Measurements from ENCODE around the gene MINDY4. TPM values are rescaled to one million over a fixed set of nuclear protein-coding genes. Genes with fewer than 3 reads are reported as not detected.

MINDY4 gene
- total RNA-seq, 1 donor from 2014 or later, result 8.4 TPM

- no peaks in the 10 kb centered on the region for H3K36me3 Mint-ChIP-seq
- peak; percentile 42 for DNase-seq (ENCODE audit: extremely low spot score, unreplicated experiment)
- no peak overlapping the region for H3K4me3 Mint-ChIP-seq
- peaks cover 15% of the 10 kb centered on the region for H3K4me1 Mint-ChIP-seq (ENCODE audit: unreplicated experiment)
- H3K27ac Mint-ChIP-seq, result no peak overlapping the region
- no peak for TF ChIP-seq CTCF (conservative IDR thresholded peaks at IDR 0.05)
- H3K27me3 Mint-ChIP-seq, result no peaks in the 10 kb centered on the region
- H3K9me3 Mint-ChIP-seq, result no peaks in the 10 kb centered on the region
Observed at GRCh38 chr7:30925913-30926312, 154.7 kb downstream of the MINDY4 start.

GRCh38 chr7:30926313-30926712 lies 155.1 kb downstream of the MINDY4 start:
- H3K4me3 Mint-ChIP-seq, result no peak overlapping the region
- H3K36me3 Mint-ChIP-seq, result no peaks in the 10 kb centered on the region
- H3K4me1 Mint-ChIP-seq (ENCODE audit: unreplicated experiment), result peaks cover 16% of the 10 kb centered on the region
- no peak overlapping the region for H3K27ac Mint-ChIP-seq
- no peaks in the 10 kb centered on the region for H3K27me3 Mint-ChIP-seq
- no peak for TF ChIP-seq CTCF (conservative IDR thresholded peaks at IDR 0.05)
- no peaks in the 10 kb centered on the region for H3K9me3 Mint-ChIP-seq
- DNase-seq (ENCODE audit: extremely low spot score, unreplicated experiment), result peak; percentile 47

GRCh38 chr7:30927040-30927439 lies 155.8 kb downstream of the MINDY4 start:
- no peak for DNase-seq (ENCODE audit: extremely low spot score, unreplicated experiment)

GRCh38 chr7:30927559-30927958 lies 156.3 kb downstream of the MINDY4 start:
- Mint-ChIP-seq H3K27me3 (peaks cover 3% of the 10 kb centered on the region), H3K4me1 (ENCODE audit: unreplicated experiment) (peaks cover 21% of the 10 kb centered on the region), H3K36me3 (no peaks in the 10 kb centered on the region), H3K9me3 (no peaks in the 10 kb centered on the region), H3K27ac (no peak overlapping the region), H3K4me3 (no peak overlapping the region)
- no peak for DNase-seq (ENCODE audit: extremely low spot score, unreplicated experiment)
- TF ChIP-seq CTCF (conservative IDR thresholded peaks at IDR 0.05), result no peak

More at GRCh38 chr7:30927040-30927439, 155.8 kb downstream of the MINDY4 start:
- H3K27ac Mint-ChIP-seq, result no peak overlapping the region
- H3K4me1 Mint-ChIP-seq (ENCODE audit: unreplicated experiment), result peaks cover 17% of the 10 kb centered on the region
- TF ChIP-seq CTCF (conservative IDR thresholded peaks at IDR 0.05), result no peak
- no peaks in the 10 kb centered on the region for H3K36me3 Mint-ChIP-seq
- no peaks in the 10 kb centered on the region for H3K27me3 Mint-ChIP-seq
- no peak overlapping the region for H3K4me3 Mint-ChIP-seq
- H3K9me3 Mint-ChIP-seq, result no peaks in the 10 kb centered on the region

- Mint-ChIP-seq H3K27ac (no peak overlapping the region), H3K4me1 (ENCODE audit: unreplicated experiment) (peaks cover 21% of the 10 kb centered on the region), H3K4me3 (no peak overlapping the region), H3K27me3 (peaks cover 3% of the 10 kb centered on the region), H3K9me3 (no peaks in the 10 kb centered on the region), H3K36me3 (no peaks in the 10 kb centered on the region)
- TF ChIP-seq CTCF (conservative IDR thresholded peaks at IDR 0.05), result no peak
- no peak for DNase-seq (ENCODE audit: extremely low spot score, unreplicated experiment)
Observed at GRCh38 chr7:30928254-30928872, 157.1 kb downstream of the MINDY4 start.

Measured in type B pancreatic cell (in vitro differentiated cells).